Esophagus squamous epithelium (tissue), 4 donors: ENCODE results near the gene CTDP1.

Experiments used
- CTCF ChIP-seq, 6 experiments: fragments of 450-650 bp in 4 of 6; fragments of 200-600 bp in 2 of 6; sonication (generic) in 2 of 6; IDR thresholded peaks; one replicate each; pipeline ENCODE4 v1.5.1; 2016 to 2019; ENCODE audit warnings: antibody characterized with exemption in 6 of 6, mild to moderate bottlenecking in 4 of 6, moderate library complexity in 4 of 6
- POLR2A ChIP-seq, 4 donors: fragments of 450-650 bp; IDR thresholded peaks; one replicate each; pipeline ENCODE4 v1.6.1; 2017; ENCODE audit warnings: antibody characterized with exemption in 4 of 4, mild to moderate bottlenecking in 4 of 4, moderate library complexity in 3 of 4

GRCh38 chr18:79637921-79638909 is 41.4 kb upstream of the CTDP1 start:
- no peak for TF ChIP-seq POLR2A (IDR thresholded peaks at IDR 0.05)
- no peak for TF ChIP-seq CTCF (IDR thresholded peaks at IDR 0.05)
